Putamen (tissue), 1 donor: ENCODE results near the gene ETS1.

Experiments used
- DNase-seq: peaks from one replicate; pipeline ENCODE4 v3.0.0-alpha.2; 2016; ENCODE audit warnings: low spot score

The ETS1 gene

DNA sequence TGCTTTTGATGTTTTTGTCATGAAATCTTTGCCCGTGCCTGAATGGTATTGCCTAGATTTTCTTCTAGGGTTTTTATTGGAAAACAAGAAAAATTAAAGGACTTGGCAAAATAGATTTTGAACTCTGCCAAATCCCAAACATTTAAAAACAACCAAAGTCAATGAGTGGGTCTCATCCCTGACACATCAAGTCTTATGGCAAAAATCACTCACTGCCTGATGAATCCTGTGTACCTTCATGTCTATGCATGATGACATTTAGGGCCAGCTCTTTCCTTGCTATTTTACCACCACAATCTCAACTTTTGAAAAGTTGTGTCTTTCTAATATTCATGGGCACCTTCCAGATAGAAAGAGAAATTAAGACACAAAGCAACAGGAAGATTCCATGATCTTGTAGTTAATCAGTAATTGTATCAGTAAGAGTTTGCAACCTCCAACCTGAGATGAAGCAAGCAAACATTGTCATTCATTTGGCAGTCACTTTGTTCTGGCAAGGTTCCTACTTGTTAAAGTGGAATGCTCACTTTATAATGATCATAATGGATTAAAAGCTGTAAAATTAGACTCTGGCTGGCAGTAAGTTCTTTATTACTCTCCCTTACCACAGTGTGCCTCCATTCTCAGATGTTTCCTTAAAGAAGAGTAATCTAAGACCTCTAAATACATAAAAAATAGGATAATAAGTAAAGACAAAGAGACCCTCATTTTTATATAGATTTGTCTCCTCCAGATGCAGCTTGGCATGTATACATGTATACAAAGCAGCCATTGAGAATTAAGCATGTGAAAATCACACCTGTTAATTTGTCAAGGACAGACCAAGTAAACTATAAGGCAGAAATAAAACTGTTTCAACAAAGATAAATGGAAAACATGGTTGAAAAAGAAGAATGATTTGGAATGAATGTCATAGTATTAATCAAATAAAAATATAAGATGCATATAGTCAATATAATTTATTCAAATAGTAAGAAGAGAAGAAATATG, 51.6 kb downstream of the ETS1 start:
- DNase-seq: no peak

DNA sequence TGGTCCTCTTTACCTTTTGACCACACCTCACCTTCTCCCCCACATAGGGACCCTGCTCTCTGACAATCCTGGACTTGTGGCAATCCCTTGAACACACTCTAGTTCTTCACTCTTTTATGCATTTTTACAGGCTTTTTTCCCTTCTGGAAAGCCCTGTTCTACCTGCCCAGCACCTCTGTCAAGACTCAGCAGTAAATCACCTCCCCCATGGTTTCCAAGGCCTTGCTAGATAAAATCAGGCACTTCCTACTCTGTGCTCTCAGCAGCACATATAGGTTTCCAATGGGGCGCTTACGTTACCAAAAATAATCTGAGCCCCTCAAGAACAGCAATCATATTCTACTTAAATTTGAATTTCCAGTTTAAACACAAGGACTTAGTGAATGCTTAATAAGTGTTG, 53.9 kb downstream of the ETS1 start:
- no peak for DNase-seq

- DNase-seq: peak; percentile 86
Observed at GRCh38 chr11:128532572-128533091, 54.7 kb downstream of the ETS1 start.

- no peak for DNase-seq
Observed at GRCh38 chr11:128532016-128532571, 55.3 kb downstream of the ETS1 start.

- no peak for DNase-seq
Observed at GRCh38 chr11:128531588-128531987, 55.8 kb downstream of the ETS1 start.

- DNase-seq: no peak
Observed at GRCh38 chr11:128530118-128531074, 57.0 kb downstream of the ETS1 start.

GRCh38 chr11:128528294-128528693, 59.1 kb downstream of the ETS1 start:
- DNase-seq: no peak

- DNase-seq: no peak
Observed at GRCh38 chr11:128527046-128527445, 60.3 kb downstream of the ETS1 start.

DNA sequence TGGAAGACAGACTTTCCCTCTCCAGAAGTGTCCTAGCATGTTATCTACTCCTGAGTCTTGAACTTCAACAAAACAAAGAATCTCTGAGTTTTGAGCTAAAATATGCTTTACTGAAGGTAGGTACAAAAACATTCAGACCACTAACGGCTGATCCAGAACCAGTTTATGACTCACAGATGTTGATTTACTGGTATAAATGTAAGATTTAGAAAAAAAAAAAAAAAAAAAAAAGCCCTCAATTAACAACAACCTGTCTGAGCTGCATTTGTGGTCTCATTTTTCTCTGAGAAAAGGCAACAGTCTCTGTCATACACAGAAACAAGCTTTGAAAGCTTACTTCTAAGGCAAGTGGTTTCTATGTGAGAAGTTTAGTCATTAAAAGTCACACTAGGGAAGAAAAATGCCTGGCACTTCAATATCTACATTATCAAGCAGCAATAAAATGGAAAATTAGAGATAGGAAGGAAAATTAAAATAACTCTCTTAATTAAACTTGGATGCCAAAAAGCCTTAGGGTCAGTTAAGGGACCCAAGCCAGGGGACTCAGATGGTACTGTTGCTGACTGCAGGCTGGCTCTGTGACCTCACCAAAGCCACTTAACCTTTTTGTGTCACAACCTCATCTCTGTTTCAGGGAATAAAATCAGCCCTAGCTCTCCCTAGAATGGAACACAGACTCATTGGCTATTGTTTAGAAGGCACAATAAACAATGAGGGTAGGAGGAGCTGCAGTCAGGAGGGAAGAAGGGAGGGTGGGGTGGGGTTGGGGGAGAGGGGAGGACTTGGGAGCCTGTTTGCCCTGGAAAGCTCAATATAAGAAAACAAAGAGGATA, 61.7 kb downstream of the ETS1 start:
- peak; percentile 88 for DNase-seq

DNA sequence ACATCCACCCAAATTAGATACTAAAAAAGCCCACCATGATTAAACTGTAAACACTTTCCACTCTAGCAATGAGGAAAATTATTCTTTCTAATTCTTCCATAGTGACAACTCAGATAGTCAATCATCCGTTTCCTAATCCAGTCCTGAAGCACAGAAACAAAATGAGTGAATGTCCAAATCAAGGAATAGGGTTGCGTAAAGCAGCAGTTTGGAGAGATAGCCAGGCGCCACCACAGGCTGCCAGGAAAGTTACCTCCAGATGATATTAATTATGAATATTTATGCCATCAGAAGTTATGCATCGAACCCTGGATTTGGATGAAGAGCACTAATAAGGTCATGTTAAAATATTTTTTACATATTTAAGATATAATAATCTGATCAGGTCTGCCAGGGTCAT, 63.2 kb downstream of the ETS1 start:
- DNase-seq: no peak

DNA sequence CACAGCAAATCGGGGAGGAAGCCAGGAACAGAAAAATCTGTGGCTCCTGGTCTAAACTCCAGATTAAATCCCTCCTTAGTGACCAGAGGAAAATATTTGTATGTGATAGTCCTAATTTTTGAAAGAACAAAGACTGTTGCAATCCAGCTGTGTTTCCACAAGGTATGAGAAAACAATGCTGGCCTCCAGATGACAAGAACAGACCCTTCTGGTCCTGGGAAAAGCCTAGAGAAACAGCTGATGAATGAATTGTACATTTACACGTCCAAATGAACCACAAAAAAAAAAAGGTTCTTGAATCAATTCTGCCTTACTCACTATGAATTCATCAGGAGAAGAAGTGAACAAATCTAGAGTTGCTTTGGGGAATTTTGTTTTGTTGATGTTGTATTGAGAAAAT, 63.7 kb downstream of the ETS1 start:
- no peak for DNase-seq

DNA sequence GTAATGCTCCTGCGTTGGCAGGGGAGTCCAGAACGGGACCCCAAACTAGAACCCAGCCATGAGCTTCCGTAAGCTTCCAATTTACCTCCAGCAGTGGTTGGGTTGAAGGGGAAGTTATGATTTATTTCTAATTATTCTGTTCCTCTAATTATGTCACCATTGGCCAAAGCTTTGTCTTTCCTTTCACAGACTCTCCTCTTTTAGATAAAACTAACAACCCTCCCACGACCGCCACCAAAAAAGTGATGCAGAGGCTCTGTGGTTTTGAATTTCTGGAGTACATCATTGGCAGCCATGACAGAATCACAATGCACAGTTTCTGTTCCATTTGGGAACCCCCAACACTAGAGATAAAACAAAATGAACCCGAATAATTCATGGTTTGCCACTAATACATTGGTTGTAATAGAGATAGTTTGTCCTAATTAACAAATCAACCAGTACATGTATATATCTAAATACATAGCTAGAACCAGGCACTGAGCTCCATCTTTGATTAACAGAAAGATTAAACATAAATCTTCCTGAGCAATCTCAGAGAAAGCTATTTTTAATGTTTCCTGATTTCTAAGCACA, 64.3 kb downstream of the ETS1 start:
- DNase-seq: no peak

GRCh38 chr11:128522055-128522942, 65.1 kb downstream of the ETS1 start:
- DNase-seq: peak; percentile 94

- no peak for DNase-seq
Observed at GRCh38 chr11:128521682-128522054, 65.7 kb downstream of the ETS1 start.

GRCh38 chr11:128520888-128521681, 66.3 kb downstream of the ETS1 start:
- no peak for DNase-seq

- no peak for DNase-seq
Observed at GRCh38 chr11:128520206-128520887, 67.0 kb downstream of the ETS1 start.

- DNase-seq: no peak
Observed at GRCh38 chr11:128519338-128519737, 68.0 kb downstream of the ETS1 start.

DNA sequence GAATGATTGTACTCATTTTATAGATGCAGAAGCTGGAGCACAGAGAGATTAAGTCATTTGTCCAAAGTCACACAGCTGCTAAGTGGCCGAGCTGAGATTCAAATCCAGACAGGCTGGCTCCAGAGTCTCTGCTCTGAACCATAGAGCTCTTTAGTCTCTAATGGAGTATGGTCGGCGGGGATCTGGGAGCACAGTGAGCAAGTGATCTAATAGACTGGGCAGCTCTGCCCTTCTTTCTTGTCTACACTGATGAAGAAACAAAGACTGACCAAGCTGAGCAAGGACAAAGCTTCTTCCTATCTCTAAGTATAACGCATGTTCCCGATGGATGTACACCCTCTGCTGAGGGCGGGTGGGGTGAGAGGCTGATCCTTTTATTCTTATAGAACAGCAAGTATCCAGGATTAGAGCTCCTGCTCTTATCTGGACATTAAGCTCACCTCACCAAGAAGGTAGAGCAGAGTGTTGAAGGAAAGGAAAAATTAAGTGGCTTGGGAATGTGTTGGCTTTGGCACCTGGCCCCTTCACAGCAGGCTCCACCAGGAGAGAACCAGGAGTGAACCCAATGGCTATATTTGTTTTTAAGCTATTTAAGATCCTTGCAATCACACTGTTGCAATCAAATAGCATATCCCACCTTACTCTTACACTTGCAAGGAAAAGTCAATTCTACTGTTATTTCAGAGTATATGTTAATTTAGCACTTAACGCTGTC, 68.7 kb downstream of the ETS1 start:
- no peak for DNase-seq
